Mesendoderm (in vitro differentiated cells): ENCODE results near the gene MASP2.

ENCODE experiments used
- DNase-seq: peaks from one replicate; pipeline ENCODE4 v3.0.0; 2013
- H2AK5ac ChIP-seq: 2 replicates; pipeline ENCODE4 v1.6.1; 2013; ENCODE audit warnings: low read length, inconsistent platforms
- H2BK120ac ChIP-seq: 2 replicates; pipeline ENCODE4 v1.6.1; 2013; ENCODE audit warnings: low read depth, mild to moderate bottlenecking, low read length, moderate library complexity, mixed read lengths
- H2BK15ac ChIP-seq: replicated peaks from 2 replicates; pipeline ENCODE4 v1.6.1; 2013; ENCODE audit warnings: low read depth, mild to moderate bottlenecking, moderate library complexity
- H2BK5ac ChIP-seq: 2 replicates; pipeline ENCODE4 v1.6.1; 2013; ENCODE audit warnings: low read length, inconsistent platforms
- H3K18ac ChIP-seq: 2 replicates; pipeline ENCODE4 v1.6.1; 2013; ENCODE audit warnings: mild to moderate bottlenecking, low read length, mixed read lengths
- H3K23ac ChIP-seq: one replicate; pipeline ENCODE4 v1.6.1; 2013; ENCODE audit warnings: low read length
- H3K27ac ChIP-seq: 2 replicates; pipeline ENCODE4 v1.5.1; 2013; ENCODE audit warnings: low read depth, mild to moderate bottlenecking, inconsistent platforms, low read length, moderate library complexity
- H3K27me3 ChIP-seq: 2 replicates; pipeline ENCODE4 v1.6.1; 2013; ENCODE audit warnings: low read length, control low read depth, mild to moderate bottlenecking, inconsistent platforms; ENCODE audit not compliant: insufficient read depth, poor library complexity
- H3K36me3 ChIP-seq: 2 replicates; pipeline ENCODE4 v1.6.1; 2013; ENCODE audit warnings: low read length, inconsistent platforms; ENCODE audit not compliant: control insufficient read depth, insufficient read depth
- H3K4ac ChIP-seq: one replicate; pipeline ENCODE4 v1.6.1; 2013; ENCODE audit warnings: low read depth, mild to moderate bottlenecking, low read length, moderate library complexity
- H3K4me1 ChIP-seq: 2 replicates; pipeline ENCODE4 v1.6.1; 2013; ENCODE audit warnings: low read depth, low read length, inconsistent platforms; ENCODE audit not compliant: control insufficient read depth
- H3K4me2 ChIP-seq: 2 replicates; pipeline ENCODE4 v1.6.1; 2013; ENCODE audit warnings: low read length
- H3K4me3 ChIP-seq: 2 replicates; pipeline ENCODE4 v1.5.1; 2013; ENCODE audit warnings: mild to moderate bottlenecking, low read length
- H3K56ac ChIP-seq: one replicate; pipeline ENCODE4 v1.6.1; 2013; ENCODE audit warnings: low read length
- H3K79me1 ChIP-seq: 2 replicates; pipeline ENCODE4 v1.6.1; 2013; ENCODE audit warnings: low read length, inconsistent platforms
- H3K79me2 ChIP-seq: 2 replicates; pipeline ENCODE4 v1.6.1; 2013; ENCODE audit warnings: mild to moderate bottlenecking, low read length; ENCODE audit not compliant: control insufficient read depth, insufficient read depth
- H3K9ac ChIP-seq: 2 replicates; pipeline ENCODE4 v1.6.1; 2013; ENCODE audit warnings: low read length, inconsistent platforms
- H4K5ac ChIP-seq: one replicate; pipeline ENCODE4 v1.6.1; 2013; ENCODE audit warnings: low read length
- H4K8ac ChIP-seq: one replicate; pipeline ENCODE4 v1.6.1; 2013; ENCODE audit warnings: low read depth, mild to moderate bottlenecking, control low read depth, low read length, moderate library complexity
- WGBS: extraction: QIAGEN DNeasy Blood & Tissue Kit; methylation state at CpG from one replicate; pipeline ENCODE4 v1.1.7; 2013; ENCODE audit warnings: low lambda C conversion rate, missing lambda C conversion rate; ENCODE audit not compliant: insufficient coverage; ENCODE audit errors: extremely low coverage; 5-methylcytosine and 5-hydroxymethylcytosine counted together

The MASP2 gene

DNA sequence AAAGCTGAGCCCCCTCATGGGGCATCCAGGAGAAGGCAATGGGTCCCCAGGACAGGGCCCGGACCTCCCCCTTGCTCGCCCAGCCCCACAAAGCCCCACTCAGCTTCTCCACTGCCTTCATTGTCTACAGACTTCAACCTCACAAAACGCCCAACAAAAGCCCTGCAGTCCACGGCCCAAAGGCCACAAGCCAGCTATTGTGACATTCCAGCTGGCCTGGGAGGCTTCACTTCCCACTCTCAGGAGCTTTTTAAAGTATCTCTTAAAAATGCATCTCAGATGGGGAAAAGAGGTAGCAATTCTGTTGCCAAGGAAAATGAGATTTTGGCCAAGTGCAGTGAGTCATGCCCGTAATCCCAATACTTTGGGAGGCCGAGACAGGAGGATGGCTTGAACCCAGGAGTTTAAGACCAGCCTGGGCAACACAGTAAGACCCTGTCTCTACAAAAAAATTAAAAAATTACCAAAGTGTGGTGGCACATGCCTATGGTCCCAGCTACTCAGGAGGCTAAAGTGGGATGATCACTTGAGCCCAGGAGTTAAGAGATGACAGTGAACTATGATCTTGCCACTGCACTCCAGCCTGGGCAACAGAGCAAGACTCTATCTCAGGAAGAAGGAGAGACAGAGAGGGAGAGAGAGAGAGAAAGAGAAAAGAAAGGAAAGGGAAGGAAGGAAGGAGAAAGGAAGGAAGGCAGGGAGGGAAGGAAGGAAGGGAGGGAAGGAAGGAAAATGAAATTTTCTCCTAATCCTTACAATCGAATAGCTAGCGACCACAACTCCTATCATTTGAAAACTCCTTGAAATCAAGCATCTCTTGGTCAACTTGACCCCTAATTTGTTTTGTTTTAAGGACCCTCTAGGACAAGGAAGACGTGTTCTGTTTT, 66.0 kb downstream of the MASP2 start:
- H3K27ac ChIP-seq = no peak overlapping the region
- H3K79me1 ChIP-seq = no peaks in the 10 kb centered on the region
- WGBS = no CpG with 5 or more reads among the region's 9 CpGs

DNA sequence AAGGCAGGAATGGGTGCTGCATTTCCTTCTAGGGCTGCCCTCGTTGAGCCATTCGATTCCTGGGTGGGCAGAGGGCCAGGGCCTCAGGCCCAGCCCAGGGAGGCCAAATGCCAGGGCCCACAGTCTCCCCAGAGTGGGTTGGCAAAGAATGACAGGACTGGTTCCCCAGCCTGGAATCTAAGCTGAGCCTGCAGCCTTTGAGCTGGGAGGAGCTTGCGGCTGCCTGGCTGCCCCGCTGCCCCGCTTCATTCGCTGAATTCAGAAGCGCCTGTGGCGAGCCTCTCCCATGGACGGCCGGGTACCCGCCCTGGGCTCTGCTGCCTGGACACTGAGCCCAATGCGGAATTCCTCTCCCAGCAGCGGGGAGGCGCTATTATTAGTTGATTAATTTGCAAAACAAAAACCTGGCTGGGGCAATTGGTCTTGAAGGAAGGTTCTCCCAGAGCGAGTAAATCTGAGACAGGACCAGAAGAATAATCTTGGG, 66.9 kb downstream of the MASP2 start:
- no peak overlapping the region for H3K23ac ChIP-seq
- H3K4ac ChIP-seq = no peak overlapping the region
- H3K27ac ChIP-seq = no peak overlapping the region
- H3K9ac ChIP-seq = no peak overlapping the region
- no peaks in the 10 kb centered on the region for H3K27me3 ChIP-seq
- H3K56ac ChIP-seq = peak overlapping the region; percentile 50
- no peak overlapping the region for H2BK120ac ChIP-seq
- no CpG with 5 or more reads among the region's 15 CpGs for WGBS
- H2AK5ac ChIP-seq = no peak overlapping the region
- peak; percentile 88 for DNase-seq
- H3K4me1 ChIP-seq = peaks cover 3% of the 10 kb centered on the region
- no peak overlapping the region for H4K5ac ChIP-seq
- H3K79me1 ChIP-seq = no peaks in the 10 kb centered on the region
- peak overlapping the region; percentile 29 for H3K4me2 ChIP-seq
- H3K36me3 ChIP-seq = no peaks in the 10 kb centered on the region
- no peak overlapping the region for H3K4me3 ChIP-seq
- H2BK15ac ChIP-seq = no peak overlapping the region
- H2BK5ac ChIP-seq = no peak overlapping the region
- H3K79me2 ChIP-seq = no peaks in the 10 kb centered on the region
- no peak overlapping the region for H4K8ac ChIP-seq
- no peak overlapping the region for H3K18ac ChIP-seq

More for the DNA sequence above, 66.0 kb downstream of the MASP2 start:
- Histone ChIP-seq H4K5ac (no peak overlapping the region), H3K9ac (peak overlapping the region; percentile 19), H3K18ac (no peak overlapping the region), H3K4me2 (no peak overlapping the region), H3K4me3 (no peak overlapping the region), H3K36me3 (no peaks in the 10 kb centered on the region), H2AK5ac (no peak overlapping the region), H3K4me1 (peaks cover 3% of the 10 kb centered on the region), H3K27me3 (no peaks in the 10 kb centered on the region), H2BK15ac (no peak overlapping the region), H3K56ac (no peak overlapping the region), H2BK5ac (no peak overlapping the region), H3K23ac (no peak overlapping the region), H3K79me2 (no peaks in the 10 kb centered on the region), H2BK120ac (no peak overlapping the region), H3K4ac (no peak overlapping the region), H4K8ac (no peak overlapping the region)
- DNase-seq = no peak

DNA sequence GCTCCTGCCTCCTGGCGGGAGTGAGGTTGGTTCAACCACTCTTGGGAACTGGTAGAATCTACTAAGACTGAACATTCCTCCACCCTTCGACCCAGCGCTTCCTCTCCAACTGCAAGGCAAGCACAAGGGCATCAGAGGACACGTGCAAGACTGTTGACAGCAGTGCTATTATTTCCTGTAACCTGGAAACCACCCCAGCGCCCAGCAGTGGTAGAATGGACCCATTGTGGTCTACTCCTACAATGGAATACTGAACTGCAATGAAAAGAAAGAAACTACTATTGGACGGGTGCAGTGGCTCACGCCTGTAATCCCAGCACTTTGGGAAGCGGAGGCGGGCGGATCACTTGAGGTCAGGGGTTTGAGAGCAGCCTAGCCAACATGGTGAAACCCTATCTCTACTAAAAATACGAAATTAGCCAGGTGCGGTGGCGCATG, 67.5 kb downstream of the MASP2 start:
- Histone ChIP-seq H2BK5ac (no peak overlapping the region), H3K18ac (no peak overlapping the region), H3K4me3 (no peak overlapping the region), H2BK120ac (no peak overlapping the region), H3K27ac (no peak overlapping the region), H2BK15ac (no peak overlapping the region), H4K8ac (no peak overlapping the region), H3K4me2 (no peak overlapping the region), H3K79me1 (no peaks in the 10 kb centered on the region), H3K36me3 (no peaks in the 10 kb centered on the region), H3K9ac (no peak overlapping the region), H2AK5ac (no peak overlapping the region), H3K4me1 (peaks cover 3% of the 10 kb centered on the region), H3K27me3 (no peaks in the 10 kb centered on the region), H3K4ac (no peak overlapping the region), H3K23ac (no peak overlapping the region), H3K79me2 (no peaks in the 10 kb centered on the region), H4K5ac (no peak overlapping the region), H3K56ac (no peak overlapping the region)
- DNase-seq = no peak
- WGBS = no CpG with 5 or more reads among the region's 13 CpGs

DNA sequence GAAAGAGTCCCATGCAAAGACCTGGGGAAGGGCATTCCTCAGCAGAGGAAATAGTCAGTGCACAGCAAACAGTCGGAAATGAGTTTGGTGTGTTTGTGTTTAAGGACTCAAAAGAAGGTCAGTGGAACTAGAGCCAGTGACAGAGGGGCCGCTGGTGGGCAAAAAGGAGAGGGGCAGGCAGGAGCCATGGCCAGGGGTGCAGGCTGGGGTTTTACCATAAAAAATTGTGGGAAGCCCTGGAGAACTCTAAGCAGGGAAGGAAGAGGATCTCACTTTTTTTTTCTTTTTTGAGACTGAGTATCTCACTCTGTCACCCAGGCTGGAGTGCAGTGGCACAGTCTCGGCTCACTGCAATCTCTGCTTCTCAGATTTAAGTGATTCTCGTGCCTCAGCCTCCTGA, 68.3 kb downstream of the MASP2 start:
- Histone ChIP-seq H3K4me3 (no peak overlapping the region), H3K36me3 (no peaks in the 10 kb centered on the region), H3K4me1 (peaks cover 3% of the 10 kb centered on the region), H3K9ac (no peak overlapping the region), H3K79me1 (no peaks in the 10 kb centered on the region), H3K79me2 (no peaks in the 10 kb centered on the region), H3K18ac (no peak overlapping the region), H3K23ac (no peak overlapping the region), H2BK15ac (no peak overlapping the region), H3K27me3 (no peaks in the 10 kb centered on the region), H3K27ac (no peak overlapping the region), H4K5ac (no peak overlapping the region), H3K4ac (no peak overlapping the region), H4K8ac (no peak overlapping the region), H2AK5ac (no peak overlapping the region), H2BK5ac (no peak overlapping the region), H2BK120ac (no peak overlapping the region), H3K56ac (no peak overlapping the region), H3K4me2 (no peak overlapping the region)
- DNase-seq = no peak
- no CpG with 5 or more reads among the region's 4 CpGs for WGBS
